ENCODE measurements around the gene MGLL.

- TF ChIP-seq TEAD1 (CRISPR knock-in tag; IDR thresholded peaks at IDR 0.05): no peak
- no peak for TF ChIP-seq POLR2AphosphoS5 (IDR thresholded peaks at IDR 0.05; ENCODE audit: control insufficient read depth, insufficient read depth, low read depth, low read length)
- TF ChIP-seq NFIC (IDR thresholded peaks at IDR 0.05): no peak
- no peak for TF ChIP-seq CTCF (IDR thresholded peaks at IDR 0.05 in 2 of 3, conservative IDR thresholded peaks at IDR 0.05 in 1 of 3; ENCODE audit: insufficient read depth in 2 of 3, low read depth in 1 of 3, low read length in 3 of 3)
- no peak for TF ChIP-seq ZNF23 (CRISPR knock-in tag; IDR thresholded peaks at IDR 0.05)
- TF ChIP-seq FOSL1 (tag; conservative IDR thresholded peaks at IDR 0.05): no peak
- no peak for TF ChIP-seq AFF4 (CRISPR knock-in tag; IDR thresholded peaks at IDR 0.05)
- TF ChIP-seq MAX (CRISPR knock-in tag; IDR thresholded peaks at IDR 0.05): no peak
- TF ChIP-seq EHMT2 (IDR thresholded peaks at IDR 0.05): no peak
These were observed 32.1 kb downstream of the MGLL start for GRCh38 chr3:127789990-127790881.
